ENCODE data around the gene NFKB1.

Gene NFKB1

GRCh38 chr4:102533904-102534303 lies 32.7 kb downstream of the NFKB1 start:
- Histone ChIP-seq H3K4me1 (ENCODE audit: control insufficient read depth, insufficient read depth, low read length) (no peaks in the 10 kb centered on the region), H3K27me3 (ENCODE audit: control insufficient read depth, insufficient read depth, low read length) (no peaks in the 10 kb centered on the region), H3K9me3 (ENCODE audit: control insufficient read depth, insufficient read depth, low read length) (no peaks in the 10 kb centered on the region), H3K9ac (ENCODE audit: low read depth, low read length) (no peak overlapping the region), H3K36me3 (ENCODE audit: control insufficient read depth, insufficient read depth, low read length) (no peaks in the 10 kb centered on the region), H3K4me3 (ENCODE audit: low read depth, low read length) (no peak overlapping the region)

- Histone ChIP-seq H3K27me3 (ENCODE audit: control insufficient read depth, insufficient read depth, low read length) (no peaks in the 10 kb centered on the region), H3K36me3 (ENCODE audit: control insufficient read depth, insufficient read depth, low read length) (no peaks in the 10 kb centered on the region)
Observed at GRCh38 chr4:102534845-102535244, 33.7 kb downstream of the NFKB1 start.

GRCh38 chr4:102535398-102536082 lies 34.4 kb downstream of the NFKB1 start:
- Histone ChIP-seq H3K4me3 (ENCODE audit: low read depth, low read length) (no peak overlapping the region), H3K36me3 (ENCODE audit: control insufficient read depth, insufficient read depth, low read length) (no peaks in the 10 kb centered on the region), H3K9ac (ENCODE audit: low read depth, low read length) (no peak overlapping the region), H3K4me1 (ENCODE audit: control insufficient read depth, insufficient read depth, low read length) (no peaks in the 10 kb centered on the region), H3K27me3 (ENCODE audit: control insufficient read depth, insufficient read depth, low read length) (no peaks in the 10 kb centered on the region), H3K9me3 (ENCODE audit: control insufficient read depth, insufficient read depth, low read length) (no peaks in the 10 kb centered on the region)

More at GRCh38 chr4:102534845-102535244, 33.7 kb downstream of the NFKB1 start:
- H3K4me3 ChIP-seq (ENCODE audit: low read depth, low read length): no peak overlapping the region
- H3K9ac ChIP-seq (ENCODE audit: low read depth, low read length): no peak overlapping the region
- H3K4me1 ChIP-seq (ENCODE audit: control insufficient read depth, insufficient read depth, low read length): no peaks in the 10 kb centered on the region
- H3K9me3 ChIP-seq (ENCODE audit: control insufficient read depth, insufficient read depth, low read length): no peaks in the 10 kb centered on the region

GRCh38 chr4:102536768-102537167 lies 35.6 kb downstream of the NFKB1 start:
- no peaks in the 10 kb centered on the region for H3K9me3 ChIP-seq (ENCODE audit: control insufficient read depth, insufficient read depth, low read length)
- H3K9ac ChIP-seq (ENCODE audit: low read depth, low read length): no peak overlapping the region
- H3K4me1 ChIP-seq (ENCODE audit: control insufficient read depth, insufficient read depth, low read length): no peaks in the 10 kb centered on the region
- no peaks in the 10 kb centered on the region for H3K27me3 ChIP-seq (ENCODE audit: control insufficient read depth, insufficient read depth, low read length)
- no peak overlapping the region for H3K4me3 ChIP-seq (ENCODE audit: low read depth, low read length)
- H3K36me3 ChIP-seq (ENCODE audit: control insufficient read depth, insufficient read depth, low read length): no peaks in the 10 kb centered on the region

- no peak overlapping the region for H3K4me3 ChIP-seq (ENCODE audit: low read depth, low read length)
- H3K9me3 ChIP-seq (ENCODE audit: control insufficient read depth, insufficient read depth, low read length): no peaks in the 10 kb centered on the region
- H3K9ac ChIP-seq (ENCODE audit: low read depth, low read length): no peak overlapping the region
- no peaks in the 10 kb centered on the region for H3K27me3 ChIP-seq (ENCODE audit: control insufficient read depth, insufficient read depth, low read length)
- H3K4me1 ChIP-seq (ENCODE audit: control insufficient read depth, insufficient read depth, low read length): no peaks in the 10 kb centered on the region
- H3K36me3 ChIP-seq (ENCODE audit: control insufficient read depth, insufficient read depth, low read length): no peaks in the 10 kb centered on the region
Observed at GRCh38 chr4:102537269-102537668, 36.1 kb downstream of the NFKB1 start.

- Histone ChIP-seq H3K27me3 (ENCODE audit: control insufficient read depth, insufficient read depth, low read length) (no peaks in the 10 kb centered on the region), H3K4me1 (ENCODE audit: control insufficient read depth, insufficient read depth, low read length) (no peaks in the 10 kb centered on the region), H3K4me3 (ENCODE audit: low read depth, low read length) (no peak overlapping the region), H3K9me3 (ENCODE audit: control insufficient read depth, insufficient read depth, low read length) (no peaks in the 10 kb centered on the region), H3K36me3 (ENCODE audit: control insufficient read depth, insufficient read depth, low read length) (no peaks in the 10 kb centered on the region), H3K9ac (ENCODE audit: low read depth, low read length) (no peak overlapping the region)
Observed at GRCh38 chr4:102541697-102542096, 40.5 kb downstream of the NFKB1 start.

GRCh38 chr4:102543030-102543928 lies 42.1 kb downstream of the NFKB1 start:
- Histone ChIP-seq H3K27me3 (ENCODE audit: control insufficient read depth, insufficient read depth, low read length) (no peaks in the 10 kb centered on the region), H3K9ac (ENCODE audit: low read depth, low read length) (no peak overlapping the region), H3K9me3 (ENCODE audit: control insufficient read depth, insufficient read depth, low read length) (no peaks in the 10 kb centered on the region), H3K4me3 (ENCODE audit: low read depth, low read length) (no peak overlapping the region), H3K36me3 (ENCODE audit: control insufficient read depth, insufficient read depth, low read length) (no peaks in the 10 kb centered on the region), H3K4me1 (ENCODE audit: control insufficient read depth, insufficient read depth, low read length) (no peaks in the 10 kb centered on the region)

GRCh38 chr4:102546635-102547034 lies 45.5 kb downstream of the NFKB1 start:
- no peaks in the 10 kb centered on the region for H3K27me3 ChIP-seq (ENCODE audit: control insufficient read depth, insufficient read depth, low read length)
- H3K36me3 ChIP-seq (ENCODE audit: control insufficient read depth, insufficient read depth, low read length): no peaks in the 10 kb centered on the region
- H3K9ac ChIP-seq (ENCODE audit: low read depth, low read length): no peak overlapping the region
- no peaks in the 10 kb centered on the region for H3K9me3 ChIP-seq (ENCODE audit: control insufficient read depth, insufficient read depth, low read length)
- H3K4me3 ChIP-seq (ENCODE audit: low read depth, low read length): no peak overlapping the region
- H3K4me1 ChIP-seq (ENCODE audit: control insufficient read depth, insufficient read depth, low read length): no peaks in the 10 kb centered on the region

GRCh38 chr4:102547973-102548372 lies 46.8 kb downstream of the NFKB1 start:
- Histone ChIP-seq H3K9ac (ENCODE audit: low read depth, low read length) (no peak overlapping the region), H3K9me3 (ENCODE audit: control insufficient read depth, insufficient read depth, low read length) (no peaks in the 10 kb centered on the region), H3K36me3 (ENCODE audit: control insufficient read depth, insufficient read depth, low read length) (no peaks in the 10 kb centered on the region), H3K4me3 (ENCODE audit: low read depth, low read length) (no peak overlapping the region), H3K4me1 (ENCODE audit: control insufficient read depth, insufficient read depth, low read length) (no peaks in the 10 kb centered on the region), H3K27me3 (ENCODE audit: control insufficient read depth, insufficient read depth, low read length) (no peaks in the 10 kb centered on the region)

GRCh38 chr4:102551958-102552565 lies 50.9 kb downstream of the NFKB1 start:
- Histone ChIP-seq H3K27me3 (ENCODE audit: control insufficient read depth, insufficient read depth, low read length) (no peaks in the 10 kb centered on the region), H3K9ac (ENCODE audit: low read depth, low read length) (no peak overlapping the region), H3K4me1 (ENCODE audit: control insufficient read depth, insufficient read depth, low read length) (no peaks in the 10 kb centered on the region), H3K36me3 (ENCODE audit: control insufficient read depth, insufficient read depth, low read length) (no peaks in the 10 kb centered on the region), H3K9me3 (ENCODE audit: control insufficient read depth, insufficient read depth, low read length) (no peaks in the 10 kb centered on the region), H3K4me3 (ENCODE audit: low read depth, low read length) (no peak overlapping the region)

GRCh38 chr4:102552781-102553180 lies 51.6 kb downstream of the NFKB1 start:
- H3K36me3 ChIP-seq (ENCODE audit: control insufficient read depth, insufficient read depth, low read length): no peaks in the 10 kb centered on the region
- no peaks in the 10 kb centered on the region for H3K27me3 ChIP-seq (ENCODE audit: control insufficient read depth, insufficient read depth, low read length)
- H3K4me1 ChIP-seq (ENCODE audit: control insufficient read depth, insufficient read depth, low read length): no peaks in the 10 kb centered on the region
- no peak overlapping the region for H3K4me3 ChIP-seq (ENCODE audit: low read depth, low read length)
- H3K9ac ChIP-seq (ENCODE audit: low read depth, low read length): no peak overlapping the region
- no peaks in the 10 kb centered on the region for H3K9me3 ChIP-seq (ENCODE audit: control insufficient read depth, insufficient read depth, low read length)

Measured in iPS-15b (cell line).